ENCODE results near the gene ITGB4.

- no peak for TF ChIP-seq FOS (IDR thresholded peaks at IDR 0.05; ENCODE audit: extremely low read depth, insufficient read length)
- TF ChIP-seq ZNF408 (CRISPR knock-in tag; IDR thresholded peaks at IDR 0.05; ENCODE audit: low read depth) = no peak
- TF ChIP-seq, protein P1, sequence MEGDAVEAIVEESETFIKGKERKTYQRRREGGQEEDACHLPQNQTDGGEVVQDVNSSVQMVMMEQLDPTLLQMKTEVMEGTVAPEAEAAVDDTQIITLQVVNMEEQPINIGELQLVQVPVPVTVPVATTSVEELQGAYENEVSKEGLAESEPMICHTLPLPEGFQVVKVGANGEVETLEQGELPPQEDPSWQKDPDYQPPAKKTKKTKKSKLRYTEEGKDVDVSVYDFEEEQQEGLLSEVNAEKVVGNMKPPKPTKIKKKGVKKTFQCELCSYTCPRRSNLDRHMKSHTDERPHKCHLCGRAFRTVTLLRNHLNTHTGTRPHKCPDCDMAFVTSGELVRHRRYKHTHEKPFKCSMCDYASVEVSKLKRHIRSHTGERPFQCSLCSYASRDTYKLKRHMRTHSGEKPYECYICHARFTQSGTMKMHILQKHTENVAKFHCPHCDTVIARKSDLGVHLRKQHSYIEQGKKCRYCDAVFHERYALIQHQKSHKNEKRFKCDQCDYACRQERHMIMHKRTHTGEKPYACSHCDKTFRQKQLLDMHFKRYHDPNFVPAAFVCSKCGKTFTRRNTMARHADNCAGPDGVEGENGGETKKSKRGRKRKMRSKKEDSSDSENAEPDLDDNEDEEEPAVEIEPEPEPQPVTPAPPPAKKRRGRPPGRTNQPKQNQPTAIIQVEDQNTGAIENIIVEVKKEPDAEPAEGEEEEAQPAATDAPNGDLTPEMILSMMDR (IDR thresholded peaks at IDR 0.05 in 2 of 3, conservative IDR thresholded peaks at IDR 0.05 in 1 of 3; ENCODE audit: insufficient read depth in 2 of 3, low read depth in 1 of 3, low read length in 3 of 3) = peak; percentile 32 to 68 (median 65); a peak in 5 of 6 replicates
- TF ChIP-seq HMBOX1 (IDR thresholded peaks at IDR 0.05) = no peak
- TF ChIP-seq PPARD (CRISPR knock-in tag; IDR thresholded peaks at IDR 0.05) = no peak
- no peak for TF ChIP-seq EZH2 (IDR thresholded peaks at IDR 0.05; ENCODE audit: borderline replicate concordance, low read depth, low read length)
Observed at GRCh38 chr17:75783069-75783783, 62.0 kb downstream of the ITGB4 start.

Measured in K562 (cell line).